GM12892 (cell line): ENCODE data around the gene KLF14.

Experiments
- POLR2A ChIP-seq: IDR thresholded peaks from 2 replicates; pipeline ENCODE4 v1.6.1; 2011; ENCODE audit warnings: low read depth, low read length, control low read depth
- POLR2AphosphoS5 ChIP-seq: IDR thresholded peaks from 2 replicates; pipeline ENCODE4 v1.6.1; 2011; ENCODE audit warnings: low read depth, low read length, control low read depth
- TAF1 ChIP-seq: IDR thresholded peaks from 2 replicates; pipeline ENCODE4 v1.6.1; 2011; ENCODE audit warnings: low read depth, mild to moderate bottlenecking, control low read depth, low read length, borderline replicate concordance

DNA sequence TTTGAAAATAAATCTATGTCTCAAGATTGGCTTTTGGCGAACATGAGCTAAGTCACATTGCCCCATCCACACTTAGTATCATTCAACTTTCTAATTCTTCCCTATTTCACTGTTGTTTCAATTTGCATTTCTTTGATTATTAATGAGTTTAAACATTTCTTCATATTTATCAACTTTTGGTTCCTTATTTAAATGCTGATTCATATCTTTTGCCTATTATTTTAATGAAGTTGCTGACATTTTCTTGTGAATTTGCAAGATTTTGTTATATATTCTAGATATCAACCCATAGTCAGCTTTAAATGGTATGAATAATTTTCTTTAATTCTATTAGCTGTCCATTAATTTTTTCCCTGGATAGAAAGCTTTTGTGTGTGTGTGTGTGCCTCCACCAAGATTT, 33.2 kb downstream of the KLF14 start:
- TF ChIP-seq POLR2A (no peak), TAF1 (no peak), POLR2AphosphoS5 (no peak)
